ENCODE data around the gene MDFI.

The MDFI gene

DNA sequence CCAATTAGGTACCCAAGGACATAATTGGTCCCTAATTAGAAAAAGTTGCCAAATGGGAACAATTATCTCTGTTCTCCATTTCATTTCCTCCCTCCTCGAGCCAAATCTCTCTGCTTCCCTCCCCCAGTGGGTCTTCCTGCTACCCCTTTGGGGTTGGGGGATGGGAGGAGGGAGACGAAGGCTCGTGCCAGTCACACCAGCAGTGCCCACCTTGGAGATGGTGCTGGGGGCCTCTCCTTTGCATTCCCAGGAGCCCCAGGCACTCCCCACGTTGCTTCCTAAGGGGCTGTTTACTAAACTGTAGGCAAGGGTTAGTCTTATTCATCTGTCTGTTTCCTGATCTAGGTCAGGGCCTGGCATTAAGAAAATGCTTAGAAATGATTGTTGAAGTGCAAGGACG is 33.1 kb downstream of the MDFI start:
- Histone ChIP-seq H3K4me3 (ENCODE audit: low read depth, low read length) (no peak overlapping the region), H3K27me3 (no peaks in the 10 kb centered on the region), H3K36me3 (no peaks in the 10 kb centered on the region), H3K9me3 (no peaks in the 10 kb centered on the region), H3K4me1 (no peaks in the 10 kb centered on the region)
- TF ChIP-seq CTCF (IDR thresholded peaks at IDR 0.05; ENCODE audit: low read depth, low read length): no peak
- DNase-seq: no peak

- no peaks in the 10 kb centered on the region for H3K4me1 ChIP-seq
- no peak overlapping the region for H3K4me3 ChIP-seq (ENCODE audit: low read depth, low read length)
- no peak for DNase-seq
- H3K9me3 ChIP-seq: no peaks in the 10 kb centered on the region
- H3K36me3 ChIP-seq: no peaks in the 10 kb centered on the region
- H3K27me3 ChIP-seq: no peaks in the 10 kb centered on the region
- no peak for TF ChIP-seq CTCF (IDR thresholded peaks at IDR 0.05; ENCODE audit: low read depth, low read length)
Measured at GRCh38 chr6:41672016-41672415, 33.7 kb downstream of the MDFI start.

GRCh38 chr6:41672816-41673703 is 34.8 kb downstream of the MDFI start:
- no peak for DNase-seq
- Histone ChIP-seq H3K36me3 (no peaks in the 10 kb centered on the region), H3K4me1 (no peaks in the 10 kb centered on the region), H3K4me3 (ENCODE audit: low read depth, low read length) (no peak overlapping the region), H3K9me3 (no peaks in the 10 kb centered on the region), H3K27me3 (no peaks in the 10 kb centered on the region)
- TF ChIP-seq CTCF (IDR thresholded peaks at IDR 0.05; ENCODE audit: low read depth, low read length): no peak

DNA sequence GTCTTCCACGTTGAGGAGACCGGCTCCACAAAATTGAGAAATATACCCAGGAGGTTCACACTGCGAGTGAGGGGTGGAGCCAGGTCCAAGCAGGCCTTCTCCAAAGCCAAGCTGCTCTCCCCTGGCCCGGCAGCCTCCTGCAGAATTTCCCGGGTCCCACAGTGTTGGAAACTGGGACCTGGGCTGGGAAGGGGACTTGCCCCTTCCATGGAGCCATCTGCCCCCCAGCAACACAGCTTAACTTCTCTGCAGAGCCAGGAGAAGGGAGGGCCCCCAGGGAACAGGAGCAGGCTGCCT is 35.4 kb downstream of the MDFI start:
- Histone ChIP-seq H3K27me3 (no peaks in the 10 kb centered on the region), H3K36me3 (no peaks in the 10 kb centered on the region), H3K4me1 (no peaks in the 10 kb centered on the region), H3K9me3 (no peaks in the 10 kb centered on the region), H3K4me3 (ENCODE audit: low read depth, low read length) (no peak overlapping the region)
- no peak for TF ChIP-seq CTCF (IDR thresholded peaks at IDR 0.05; ENCODE audit: low read depth, low read length)
- DNase-seq: no peak

DNA sequence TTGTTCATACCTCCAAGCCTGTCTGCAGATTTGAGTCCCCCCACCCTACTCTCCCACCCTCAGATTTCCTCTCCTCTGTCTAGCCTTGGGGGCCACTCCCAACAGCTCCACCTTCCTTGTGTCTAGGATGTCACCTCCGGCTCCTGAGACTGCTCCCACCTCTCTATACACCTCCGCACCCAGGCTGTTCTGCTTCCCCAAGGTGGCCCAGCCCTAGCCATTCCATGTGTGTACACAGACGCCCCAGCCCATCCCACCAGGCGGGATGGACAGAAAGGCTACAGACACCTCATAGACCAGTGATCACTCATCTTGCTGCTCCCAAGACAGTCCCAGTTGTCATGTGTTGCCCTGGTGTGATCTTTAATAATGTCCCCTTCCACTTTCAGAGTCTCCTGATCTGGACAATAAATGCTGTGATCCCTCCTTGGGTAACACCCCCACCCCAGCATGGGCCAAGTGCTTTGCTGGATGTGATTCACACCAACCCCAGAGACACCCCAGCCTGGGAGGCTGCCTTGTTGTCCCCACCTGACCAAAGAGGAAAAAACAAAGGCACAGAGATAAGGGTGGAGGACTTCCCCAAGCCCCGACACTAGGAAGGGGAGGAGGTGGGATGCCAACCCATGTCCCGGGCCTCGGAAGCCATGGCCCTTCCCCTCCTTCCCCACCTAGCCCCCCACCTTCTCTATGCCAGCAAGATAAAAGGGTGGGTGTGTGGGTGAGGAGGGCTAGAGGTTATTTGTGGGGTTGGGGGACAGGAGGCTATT is 36.1 kb downstream of the MDFI start:
- H3K27me3 ChIP-seq: no peaks in the 10 kb centered on the region
- H3K9me3 ChIP-seq: no peaks in the 10 kb centered on the region
- no peaks in the 10 kb centered on the region for H3K4me1 ChIP-seq
- H3K36me3 ChIP-seq: no peaks in the 10 kb centered on the region
- no peak overlapping the region for H3K4me3 ChIP-seq (ENCODE audit: low read depth, low read length)
- no peak for DNase-seq
- TF ChIP-seq CTCF (IDR thresholded peaks at IDR 0.05; ENCODE audit: low read depth, low read length): no peak

All from BE2C (cell line).